GM12878 (cell line): ENCODE results near the gene SLC11A2. TPM values are rescaled to one million over a fixed set of nuclear protein-coding genes. Genes with fewer than 3 reads are reported as not detected.

Experiments
- ATAC-seq: fragments of 200-7000 bp; cut with Tn5 transposase; 3 replicates; pipeline ENCODE4 v1.9.1; 2020; ENCODE audit warnings: mild to moderate bottlenecking, moderate library complexity
- BruUV-seq: library from RNA; stranded (reverse); fragments of 400-500 nt; replicated peaks from 2 replicates; lab custom pipeline; 2021; lab: Mats Ljungman, UMichigan
- CTCF ChIA-PET: fragments of 300-600 bp; sonication (Branson Sonifier 250); formaldehyde crosslinking; extraction: SDS; loops from one replicate; lab custom pipeline; 2021; ENCODE audit warnings: inconsistent platforms; lab: Yijun Ruan, JAX
- POLR2A ChIA-PET: fragments of 350-600 bp; formaldehyde crosslinking; extraction: SDS; loops from one replicate; lab custom pipeline; 2021; ENCODE audit warnings: inconsistent platforms; lab: Charles Lee
- RAD21 ChIA-PET: fragments of 300-600 bp; sonication (Branson Sonifier 250); formaldehyde crosslinking; loops from one replicate; lab custom pipeline; 2023; ENCODE audit warnings: antibody characterized with exemption; ENCODE audit not compliant: unreplicated experiment; lab: Charles Lee
- SMC1A ChIA-PET: fragments of 300-600 bp; sonication (Branson Sonifier 250); formaldehyde crosslinking; loops from one replicate; lab custom pipeline; 2023; ENCODE audit not compliant: unreplicated experiment, uncharacterized antibody; lab: Charles Lee
- DNase-seq: peaks from one replicate; pipeline ENCODE4 v3.0.0-alpha.2; 2011; ENCODE audit warnings: low read depth, low spot score
- FAIRE-seq: peaks from 3 replicates; lab custom pipeline; 2011; peaks lifted over from hg19 to GRCh38; lab: Jason Lieb, UNC
- H2AFZ ChIP-seq: 2 replicates; pipeline ENCODE4 v1.6.0; 2011; ENCODE audit warnings: low read depth, low read length, control low read depth; ENCODE audit not compliant: control insufficient read depth
- H3K27ac ChIP-seq: 2 replicates; pipeline ENCODE4 v1.5.1; 2011; ENCODE audit warnings: control low read depth; ENCODE audit not compliant: control insufficient read depth, insufficient read depth
- H3K27me3 ChIP-seq, 2 experiments: replicated peaks in 1 of 2; 2 replicates each; pipeline versions ENCODE4 v1.6.0 to v1.6.1; 2011; ENCODE audit warnings: low read length in 1 of 2; ENCODE audit not compliant: control insufficient read depth in 2 of 2, insufficient read depth in 2 of 2
- H3K36me3 ChIP-seq, 2 experiments: 2 replicates each; pipeline ENCODE4 v1.5.1; 2011; ENCODE audit warnings: low read length in 1 of 2; ENCODE audit not compliant: control insufficient read depth in 2 of 2, insufficient read depth in 2 of 2
- H3K4me1 ChIP-seq: 2 replicates; pipeline ENCODE4 v1.6.1; 2011; ENCODE audit warnings: mild to moderate bottlenecking, low read length, moderate library complexity, mixed read lengths; ENCODE audit not compliant: control insufficient read depth, insufficient read depth
- H3K4me2 ChIP-seq: 2 replicates; pipeline ENCODE4 v1.6.0; 2011; ENCODE audit warnings: control low read depth; ENCODE audit not compliant: control insufficient read depth, insufficient read depth
- H3K4me3 ChIP-seq: fragments of 200-600 bp; sonication (generic); 2 replicates; pipeline ENCODE4 v1.5.1; 2016
- H3K79me2 ChIP-seq: 2 replicates; pipeline ENCODE4 v1.6.0; 2011; ENCODE audit warnings: low read length; ENCODE audit not compliant: control insufficient read depth, insufficient read depth
- H3K9ac ChIP-seq: 2 replicates; pipeline ENCODE4 v1.8.0; 2011; ENCODE audit warnings: low read length, control low read depth, mixed read lengths; ENCODE audit not compliant: control insufficient read depth, insufficient read depth
- H3K9me3 ChIP-seq: replicated peaks from 3 replicates; pipeline ENCODE4 v1.5.1; 2011; ENCODE audit warnings: mild to moderate bottlenecking, low read length; ENCODE audit not compliant: control insufficient read depth, insufficient read depth
- H4K20me1 ChIP-seq: 2 replicates; pipeline ENCODE4 v1.6.0; 2011; ENCODE audit not compliant: control insufficient read depth, insufficient read depth
- BCL3 ChIP-seq: IDR thresholded peaks from 2 replicates; pipeline ENCODE4 v1.6.1; 2011; ENCODE audit warnings: borderline replicate concordance, low read depth, mild to moderate bottlenecking, moderate library complexity, low read length; ENCODE audit not compliant: insufficient read depth, poor library complexity, severe bottlenecking
- EGR1 ChIP-seq, 2 experiments: IDR thresholded peaks; 1 replicate in 1 of 2; 2 replicates in 1 of 2; pipeline ENCODE4 v1.6.1; 2011 to 2012; ENCODE audit warnings: low read depth in 2 of 2, low read length in 2 of 2, borderline replicate concordance in 1 of 2, mild to moderate bottlenecking in 1 of 2, moderate library complexity in 1 of 2
- KAT2A ChIP-seq: conservative IDR thresholded peaks from 2 replicates; pipeline ENCODE4 v1.6.1; 2011; ENCODE audit warnings: low read depth, low read length; ENCODE audit not compliant: control insufficient read depth
- MTA2 ChIP-seq: fragments of 450-650 bp; IDR thresholded peaks from 2 replicates; pipeline ENCODE4 v1.6.1; 2016; ENCODE audit warnings: low read depth, mild to moderate bottlenecking, moderate library complexity
- MTA3 ChIP-seq: IDR thresholded peaks from 2 replicates; pipeline ENCODE4 v1.6.1; 2012; ENCODE audit warnings: low read length, inconsistent platforms, borderline replicate concordance
- PAX8 ChIP-seq: fragments of 450-650 bp; IDR thresholded peaks from 2 replicates; pipeline ENCODE4 v1.6.1; 2017; ENCODE audit warnings: mild to moderate bottlenecking, moderate library complexity
- PRDM15 ChIP-seq: fragments of 450-650 bp; formaldehyde crosslinking; IDR thresholded peaks from 2 replicates; pipeline ENCODE4 v1.4.0; 2020; ENCODE audit warnings: mild to moderate bottlenecking, moderate library complexity
- TARDBP ChIP-seq: IDR thresholded peaks from 2 replicates; pipeline ENCODE4 v1.6.1; 2016; ENCODE audit warnings: borderline replicate concordance
- TCF12 ChIP-seq: IDR thresholded peaks from 2 replicates; pipeline ENCODE4 v1.6.1; 2011; ENCODE audit warnings: low read depth, mild to moderate bottlenecking, low read length
- TCF7 ChIP-seq: IDR thresholded peaks from 2 replicates; pipeline ENCODE4 v1.6.1; 2014; ENCODE audit warnings: antibody characterized with exemption, borderline replicate concordance
- ZNF384 ChIP-seq: IDR thresholded peaks from 2 replicates; pipeline ENCODE4 v1.6.1; 2012; ENCODE audit warnings: low read depth, mild to moderate bottlenecking, low read length, improper control_type of control experiment, borderline replicate concordance
- WGBS: methylation state at CpG from one replicate; pipeline ENCODE4 v1.1.6; 2016; ENCODE audit warnings: low lambda C conversion rate; ENCODE audit not compliant: insufficient replicate concordance, insufficient coverage; ENCODE audit errors: missing lambda C conversion rate; 5-methylcytosine and 5-hydroxymethylcytosine counted together
- in situ Hi-C: fragments of 300-500 bp; cut with MboI; formaldehyde crosslinking; loops from 9 replicates; pipeline ENCODE4 v1.14.3; 2018; ENCODE audit warnings: mixed read lengths
- intact Hi-C: fragments of 100-400 bp; cut with micrococcal nuclease; formaldehyde crosslinking; loops from one replicate; pipeline ENCODE4 v1.14.2; 2022; ENCODE audit not compliant: unreplicated experiment
- polyA plus RNA-seq, 11 experiments: library from polyadenylated mRNA; depleted of rRNA in 4 of 11; unstranded in 6 of 11; stranded (reverse) in 5 of 11; fragments of >200 nt; fragmentation: Nextera tagmentation in 4 of 11; fragmentation: Illumina TruSeq in 1 of 11; extraction: Ambion mirVana in 4 of 11; extraction: Trizol in 1 of 11; gene quantifications; 1 replicate in 1 of 11; 2 replicates in 10 of 11; pipeline versions ENCODE4 v1.2.1 to v1.2.3, GENCODE V29; 2011 to 2016; ENCODE audit warnings: inconsistent platforms in 2 of 11, missing spikeins in 2 of 11, low read depth in 1 of 11
- total RNA-seq, 4 experiments: library from RNA; depleted of rRNA in 3 of 4; stranded (reverse); fragments of >200 nt in 3 of 4; fragmentation: Illumina TruSeq in 1 of 4; extraction: Trizol in 1 of 4; gene quantifications; 2 replicates each; pipeline versions ENCODE4 v1.2.1 to v1.2.3, GENCODE V29; 2013 to 2021

Gene SLC11A2
- total and polyA plus RNA-seq, 10 of the 15 experiments (the other 5 are each of a cell fraction or from before 2014, with no cell fraction given): 6.2 to 29.4 (median 15.6) TPM

- in situ Hi-C loops (no loop called here), intact Hi-C loops (no loop called here)
- no peaks in the 10 kb centered on the region for H4K20me1 ChIP-seq
- no TSS peak for BruUV-seq
- 38% methylated on average over 1 of the region's 1 CpG for WGBS
- H2AFZ ChIP-seq: no peak overlapping the region
- H3K36me3 ChIP-seq: no peaks in the 10 kb centered on the region
- ATAC-seq (no peak), DNase-seq (no peak), FAIRE-seq (no peak)
- no peaks in the 10 kb centered on the region for H3K79me2 ChIP-seq
- ChIA-PET POLR2A (no interaction called here), CTCF (no interaction called here), SMC1A (no interaction called here), RAD21 (no interaction called here)
- H3K27ac ChIP-seq: no peak overlapping the region
- H3K4me1 ChIP-seq: no peaks in the 10 kb centered on the region
- TF ChIP-seq BCL3 (no peak), MTA3 (no peak), PRDM15 (CRISPR knock-in tag) (no peak), TARDBP (no peak), KAT2A (no peak), ZNF384 (no peak), TCF7 (no peak), PAX8 (no peak), TCF12 (no peak), EGR1 (IDR thresholded peaks at IDR 0.05; ENCODE audit: borderline replicate concordance in 1 of 2, low read depth in 2 of 2, low read length in 2 of 2) (no peak), MTA2 (no peak)
- no peak overlapping the region for H3K4me3 ChIP-seq
- H3K9me3 ChIP-seq: peaks cover 10% of the 10 kb centered on the region
- H3K9ac ChIP-seq: no peak overlapping the region
- no peaks in the 10 kb centered on the region for H3K27me3 ChIP-seq
- H3K4me2 ChIP-seq: no peak overlapping the region
Observed at GRCh38 chr12:50937653-50938052, 88.5 kb downstream of the SLC11A2 start.
